ENCODE measurements around the gene STPG4.

STPG4 gene

DNA sequence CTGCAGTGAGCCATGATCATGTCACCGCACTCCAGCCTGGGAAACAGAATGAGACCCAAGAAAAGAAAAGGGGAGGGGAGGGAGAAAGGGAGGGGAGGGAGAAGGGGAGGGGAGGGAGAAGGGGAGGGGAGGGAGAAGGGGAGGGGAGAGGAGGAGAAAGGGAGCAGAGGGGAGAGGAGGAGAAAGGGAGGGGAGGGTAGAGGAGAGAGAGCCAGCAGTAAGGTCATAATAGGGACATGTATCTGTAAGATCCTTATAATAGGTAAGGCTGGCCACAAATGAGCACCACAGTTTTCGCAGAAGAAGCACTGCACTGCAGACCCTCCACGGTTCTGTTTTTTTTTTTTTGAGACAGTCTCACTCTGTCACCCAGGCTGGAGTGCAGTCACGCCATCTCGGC is 62.6 kb downstream of the STPG4 start:
- in situ Hi-C loops (cut with HindIII; ENCODE audit: low sequenced_read_pairs), result no loop called here

DNA sequence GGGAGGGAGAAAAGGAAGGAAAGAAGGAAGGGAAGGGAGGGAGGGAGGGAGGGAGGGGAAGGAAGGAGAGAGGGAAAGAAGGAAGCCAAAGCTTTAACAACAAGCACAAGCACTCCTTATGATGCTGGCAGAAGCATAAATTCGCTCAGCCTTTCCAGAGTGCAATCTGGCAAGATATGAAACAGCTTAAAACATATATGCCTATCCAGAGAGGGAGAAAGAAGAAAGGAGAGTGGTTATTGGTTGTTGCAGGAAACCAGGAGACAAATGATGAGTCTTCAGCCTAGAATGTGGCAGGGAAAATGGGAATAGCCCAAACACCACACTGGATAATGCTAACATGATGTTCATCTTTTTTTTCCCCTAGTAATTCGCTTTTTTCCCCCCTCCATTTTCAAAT is 64.0 kb downstream of the STPG4 start:
- in situ Hi-C loops (cut with HindIII; ENCODE audit: low sequenced_read_pairs), result no loop called here

DNA sequence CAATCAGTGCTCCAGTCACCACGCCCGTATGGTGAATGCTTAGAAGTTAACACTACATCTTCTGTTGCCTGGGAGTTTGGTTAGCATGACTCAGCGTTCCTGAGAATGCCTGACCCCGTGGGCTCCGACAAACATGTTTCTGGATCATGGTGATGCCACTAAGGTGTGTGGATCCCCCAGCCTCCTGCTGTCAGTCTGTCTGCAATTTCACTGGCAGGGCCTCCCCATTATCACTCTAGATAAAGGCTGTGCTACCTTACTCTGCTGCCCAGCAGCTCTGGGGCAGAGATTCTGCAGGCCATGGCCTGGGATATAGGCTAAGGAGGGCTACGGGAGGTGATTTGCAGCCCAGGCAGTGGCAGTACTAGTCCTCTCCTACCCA is 66.0 kb downstream of the STPG4 start:
- in situ Hi-C loops (cut with HindIII; ENCODE audit: low sequenced_read_pairs), result no loop called here

DNA sequence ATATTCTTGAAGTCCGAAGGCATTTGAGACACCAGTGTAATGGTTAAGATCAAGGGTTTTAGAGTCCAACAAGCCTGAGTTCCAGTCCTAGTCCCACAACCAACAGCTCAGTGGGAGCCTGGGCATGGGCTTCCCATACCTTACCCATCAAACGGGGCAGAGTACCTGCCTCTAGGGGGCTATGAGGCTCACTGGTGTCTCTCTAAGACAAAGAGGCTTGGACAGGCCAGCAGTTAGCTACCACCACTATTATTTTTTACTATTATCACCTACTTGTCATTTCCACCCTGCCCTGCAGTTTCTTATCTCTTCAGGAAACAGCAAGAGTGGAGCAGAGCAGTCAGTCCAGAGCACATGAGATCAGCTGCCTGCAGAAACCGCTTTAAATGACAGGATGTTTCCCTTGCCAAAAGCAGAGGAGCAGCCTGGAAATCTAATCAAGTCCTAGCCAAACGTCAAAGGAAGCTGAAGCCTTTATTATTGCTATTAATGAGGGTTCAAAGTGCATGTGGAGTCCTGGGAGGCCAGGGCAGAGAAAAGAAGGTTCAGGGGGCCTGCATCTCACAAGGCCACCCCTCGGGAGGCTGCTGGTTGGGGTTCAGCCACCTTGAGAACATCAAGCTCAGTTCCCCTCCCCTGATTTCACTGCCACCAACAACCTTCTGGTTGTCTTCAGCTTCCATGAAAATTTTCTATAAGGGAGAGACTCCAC is 66.6 kb downstream of the STPG4 start:
- in situ Hi-C loops (cut with HindIII; ENCODE audit: low sequenced_read_pairs), result no loop called here

DNA sequence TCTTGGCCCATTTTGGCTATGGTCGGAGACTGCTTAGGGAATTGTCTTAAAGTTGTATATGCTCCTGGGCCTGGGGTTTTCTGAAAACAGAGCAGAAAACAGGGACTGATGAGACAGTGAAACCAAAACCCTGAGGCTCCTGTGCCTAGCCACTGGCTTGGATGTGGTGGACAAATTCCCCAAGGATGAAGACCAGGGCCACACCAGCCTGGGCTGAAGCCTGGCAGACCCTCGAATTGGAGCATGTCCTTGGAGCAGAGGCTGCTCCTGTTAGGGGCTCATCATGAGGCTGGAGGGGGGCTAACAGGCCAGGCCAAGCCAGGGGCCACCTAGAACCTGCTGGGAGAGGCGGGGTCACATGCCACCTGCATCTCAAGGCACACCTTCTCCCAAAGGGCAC is 68.1 kb downstream of the STPG4 start:
- in situ Hi-C loops (cut with HindIII; ENCODE audit: low sequenced_read_pairs), result no loop called here

DNA sequence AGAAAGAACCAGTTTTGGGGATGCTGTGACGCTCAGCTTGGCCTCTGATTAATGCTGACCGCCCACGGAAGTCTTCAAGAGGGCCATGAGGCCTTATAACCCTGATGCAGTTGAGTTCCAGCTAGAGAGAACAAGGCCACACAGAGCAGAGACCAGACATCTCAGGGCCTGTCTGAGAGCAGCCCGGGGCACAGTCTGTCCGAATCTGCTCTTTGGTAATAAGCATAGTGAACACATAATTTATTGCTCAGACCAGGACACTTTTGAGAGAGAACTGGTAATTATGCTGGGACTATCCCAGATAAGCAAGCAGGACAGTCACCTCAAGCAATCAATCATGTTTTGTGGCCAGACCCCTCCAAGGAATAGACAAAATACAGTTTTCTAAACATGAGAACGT is 68.5 kb downstream of the STPG4 start:
- in situ Hi-C loops (cut with HindIII; ENCODE audit: low sequenced_read_pairs), result no loop called here

DNA sequence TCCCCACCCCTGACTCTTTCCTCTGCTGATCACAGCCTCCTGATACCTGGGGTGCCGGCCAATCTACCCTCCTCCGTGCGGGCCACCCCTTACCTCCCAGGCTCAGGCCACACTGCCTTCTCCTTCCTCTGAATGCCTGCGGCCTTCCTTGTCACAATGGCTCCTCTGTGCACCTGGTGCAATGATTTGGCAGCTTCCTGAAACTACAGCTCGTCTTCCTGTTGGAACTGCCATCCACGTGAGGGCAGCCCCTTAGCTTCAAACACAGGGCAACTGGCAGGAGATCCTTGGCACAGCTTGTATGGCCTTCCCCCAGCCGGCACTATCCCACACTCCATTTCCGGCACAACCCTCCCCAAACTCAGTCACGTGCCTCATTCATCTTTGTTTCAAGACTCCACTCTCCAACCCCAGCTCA is 69.0 kb downstream of the STPG4 start:
- in situ Hi-C loops (cut with HindIII; ENCODE audit: low sequenced_read_pairs), result no loop called here

DNA sequence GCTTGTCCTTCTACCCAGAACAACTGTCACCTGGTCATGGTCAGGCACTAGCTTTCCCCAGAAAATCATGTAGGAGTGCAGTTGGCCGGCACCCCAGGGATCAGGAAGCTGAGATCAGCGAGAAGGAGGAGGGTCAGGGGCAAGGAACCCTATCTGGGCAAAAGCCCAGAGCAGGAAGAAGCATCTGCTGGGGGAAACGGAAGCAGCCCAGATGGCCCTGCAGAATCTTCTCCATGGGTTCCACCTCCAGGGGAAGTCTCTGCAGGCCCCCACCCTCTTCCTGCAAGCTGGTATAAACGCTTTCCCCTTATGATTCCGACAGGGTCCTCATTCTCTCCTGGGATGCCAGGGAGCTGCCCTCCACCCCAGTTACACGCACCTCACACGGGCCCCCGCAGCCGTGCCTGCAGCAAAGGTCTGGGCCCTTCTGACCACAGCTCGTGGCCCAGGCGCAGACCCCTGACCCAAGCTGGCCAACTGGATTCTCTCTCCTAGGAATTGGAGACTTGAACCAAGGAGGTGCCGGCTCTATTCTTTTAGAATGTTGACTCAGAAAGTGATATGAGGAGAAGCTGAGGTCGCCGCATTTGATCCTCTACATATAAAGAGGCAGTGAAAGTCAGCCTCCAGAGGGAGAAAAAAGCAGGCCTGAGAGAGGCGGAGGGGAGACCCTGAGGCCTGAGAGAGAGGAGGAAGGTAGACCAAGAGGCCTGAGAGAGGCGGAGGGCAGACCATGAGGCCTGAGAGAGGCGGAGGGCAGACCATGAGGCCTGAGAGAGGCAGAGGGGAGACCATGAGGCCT is 71.0 kb downstream of the STPG4 start:
- in situ Hi-C loops (cut with HindIII; ENCODE audit: low sequenced_read_pairs), result no loop called here

DNA sequence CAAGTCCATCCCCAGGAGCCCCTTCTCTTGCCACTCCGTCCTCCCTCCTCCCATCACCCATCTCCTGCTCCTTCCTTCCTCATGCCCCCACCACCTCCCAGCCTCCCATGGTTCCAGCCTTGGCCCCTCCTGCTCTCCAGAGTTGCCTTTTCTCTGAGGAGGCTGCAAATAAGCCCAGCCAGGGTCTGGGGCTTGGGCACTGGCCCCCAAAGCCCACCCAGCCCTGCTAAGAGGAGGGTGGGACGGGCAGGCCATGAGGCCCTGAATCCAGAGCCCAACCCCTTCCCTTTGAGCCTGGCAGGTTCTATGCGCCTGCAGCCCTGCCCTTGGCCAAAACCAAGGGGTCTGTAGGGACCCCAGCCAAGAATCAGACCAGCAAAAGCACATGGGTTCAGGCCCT is 71.6 kb downstream of the STPG4 start:
- in situ Hi-C loops (cut with HindIII; ENCODE audit: low sequenced_read_pairs), result no loop called here

DNA sequence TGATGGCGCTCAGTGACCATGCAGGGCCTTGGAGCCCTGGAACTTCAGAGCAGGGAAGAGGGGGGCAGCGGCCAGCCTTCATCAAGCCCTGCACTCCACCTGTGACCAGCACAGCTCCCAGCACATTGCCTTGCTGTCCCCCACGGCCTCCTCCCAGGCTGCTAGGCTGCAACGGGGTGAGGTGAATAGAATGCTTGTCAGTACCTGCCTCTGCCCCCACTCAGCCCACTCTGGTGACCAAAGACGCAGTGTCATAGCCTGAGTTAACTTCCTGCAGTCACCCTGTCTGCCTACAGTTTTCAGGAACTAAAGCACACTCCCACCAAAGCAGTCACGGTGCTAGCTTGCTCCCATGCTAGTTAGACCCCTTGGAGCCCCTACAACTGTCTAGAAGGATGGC is 72.1 kb downstream of the STPG4 start:
- in situ Hi-C loops (cut with HindIII; ENCODE audit: low sequenced_read_pairs), result no loop called here

DNA sequence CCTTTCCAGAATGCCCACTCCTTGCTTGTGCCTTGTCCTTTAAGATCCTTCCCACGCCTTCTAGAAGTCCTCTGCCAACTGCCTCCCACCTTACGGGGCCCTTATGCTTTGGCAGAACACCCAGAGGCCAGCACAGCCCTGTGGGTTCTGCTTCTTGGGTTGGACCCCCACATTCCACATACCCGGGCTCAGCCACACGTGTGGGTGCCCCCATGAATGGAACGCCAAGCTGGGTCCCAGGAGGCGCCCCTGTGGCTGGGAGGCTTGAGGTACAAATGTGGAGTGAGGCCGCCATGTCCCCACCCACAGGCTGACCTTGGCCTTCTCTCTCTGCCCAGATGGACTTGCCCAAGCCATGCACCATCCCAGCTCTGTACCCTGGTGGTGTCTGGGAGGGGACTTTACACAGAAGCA is 74.2 kb downstream of the STPG4 start:
- in situ Hi-C loops (cut with HindIII; ENCODE audit: low sequenced_read_pairs), result no loop called here

DNA sequence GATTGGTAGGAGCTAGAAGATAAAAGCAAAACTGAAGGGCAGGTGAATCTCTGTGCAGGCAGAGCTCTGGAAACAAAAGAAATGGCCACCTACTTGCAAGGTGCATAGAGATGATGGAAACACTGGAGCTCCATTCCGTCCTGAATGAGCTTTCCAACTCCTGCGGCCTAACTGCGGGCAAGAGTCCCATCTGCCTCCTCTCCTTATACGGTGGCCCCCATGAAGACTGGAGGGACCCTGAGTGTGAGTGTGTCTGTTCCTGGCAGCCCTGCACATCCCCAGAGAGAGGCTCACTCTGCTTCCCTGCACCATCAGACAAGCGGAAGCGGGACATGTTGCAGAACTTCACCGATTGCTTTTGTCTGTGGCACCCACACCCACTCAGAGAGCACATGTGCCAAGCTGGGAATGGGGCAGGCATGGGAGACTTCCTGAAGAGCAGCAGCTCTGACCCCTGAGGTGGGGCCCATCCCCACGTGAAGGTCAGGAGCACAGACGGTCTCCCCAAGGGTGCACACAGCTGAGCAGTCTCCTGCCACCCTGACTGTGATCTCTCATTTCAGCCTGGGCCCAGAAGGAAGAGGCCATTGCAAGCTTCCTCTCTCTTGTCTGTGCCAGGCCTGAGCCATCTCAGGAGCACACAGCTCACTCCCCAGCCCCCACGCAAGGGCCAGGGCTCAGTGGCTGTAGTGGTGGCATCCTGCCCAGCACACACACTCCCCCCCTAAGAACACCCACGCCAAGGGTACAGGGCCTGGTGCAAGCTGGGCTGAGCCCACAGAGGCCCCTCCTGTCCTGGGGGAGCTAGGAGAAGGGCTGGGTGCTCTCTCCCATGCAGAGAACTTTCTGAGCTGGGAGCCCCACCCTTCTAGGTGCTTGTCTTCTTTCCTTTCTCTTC is 75.3 kb downstream of the STPG4 start:
- in situ Hi-C loops (cut with HindIII; ENCODE audit: low sequenced_read_pairs), result no loop called here

DNA sequence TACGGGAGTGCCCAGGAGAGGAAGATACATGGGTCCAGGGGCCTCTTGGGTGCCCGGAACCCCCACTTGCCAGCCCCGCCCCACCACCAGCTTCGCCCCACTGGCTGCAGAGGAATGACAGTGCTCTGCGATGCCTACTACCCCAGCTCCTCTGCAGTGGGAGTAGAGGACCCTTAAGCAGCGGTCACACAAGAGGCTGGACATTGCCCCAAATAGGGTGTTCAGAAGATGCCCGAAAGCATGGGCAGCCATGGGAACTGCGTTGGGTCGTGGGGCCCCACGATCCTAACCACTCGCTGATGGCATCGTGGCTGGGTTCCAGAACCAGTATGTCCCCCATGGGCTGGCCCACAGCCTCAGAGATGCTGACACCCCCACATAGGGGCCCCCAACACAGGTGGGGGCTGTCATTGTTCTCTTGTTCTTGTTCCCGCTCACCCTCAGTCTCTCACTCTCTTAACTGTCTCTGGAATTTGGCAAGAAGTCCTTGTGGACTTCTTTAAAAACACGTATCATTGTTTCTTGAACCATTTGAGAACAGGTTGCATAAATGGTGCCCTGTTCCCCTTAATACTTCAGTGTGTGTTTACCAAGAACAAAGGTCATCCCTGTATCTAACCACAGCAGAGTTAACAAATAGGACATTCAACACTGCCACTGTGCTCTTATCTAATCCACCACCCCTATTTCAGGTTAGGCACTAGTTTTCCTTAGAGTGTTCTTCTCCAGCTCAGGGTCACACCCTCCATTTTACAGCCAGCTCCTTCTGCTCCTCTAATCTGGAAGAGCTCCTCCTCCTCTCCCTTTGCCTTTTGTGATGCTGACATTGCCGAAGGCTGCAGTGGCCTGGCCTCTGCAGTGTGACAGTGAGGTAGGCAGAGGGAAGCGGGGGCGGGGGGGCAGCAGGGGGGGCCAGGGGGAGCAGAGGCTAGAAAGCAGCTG is 76.3 kb downstream of the STPG4 start:
- in situ Hi-C loops (cut with HindIII; ENCODE audit: low sequenced_read_pairs), result no loop called here

DNA sequence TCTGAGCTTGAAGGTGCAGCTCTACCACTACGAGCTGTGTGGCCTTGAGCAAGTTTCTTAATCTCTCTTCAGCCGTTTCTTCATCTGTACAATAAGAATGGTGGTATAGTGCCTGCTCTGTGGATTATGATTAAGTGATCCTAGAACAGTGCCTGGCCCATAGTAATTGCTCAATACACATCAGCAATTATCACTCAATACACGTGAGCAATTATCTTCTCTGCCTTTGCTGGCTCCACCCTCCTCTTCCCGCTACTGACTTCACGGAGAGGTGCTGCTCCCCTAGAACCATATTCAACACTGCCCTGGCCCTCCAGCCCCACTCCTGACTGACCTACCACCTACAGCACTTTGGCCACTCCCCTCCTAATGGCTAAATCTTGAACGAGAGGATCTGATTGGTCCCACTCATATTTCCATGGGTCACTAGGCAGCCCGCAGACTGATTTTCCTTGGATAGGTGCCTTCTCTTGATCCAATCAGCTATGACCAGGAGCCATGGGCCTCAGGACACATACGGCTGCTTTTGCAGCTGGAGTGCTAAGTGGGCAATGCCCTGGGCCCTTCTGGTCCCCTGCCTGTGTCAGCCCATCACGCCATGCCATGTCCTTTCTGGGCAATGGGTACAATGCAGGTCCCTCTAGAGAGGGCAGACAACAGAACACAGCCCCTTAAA is 77.5 kb downstream of the STPG4 start:
- in situ Hi-C loops (cut with HindIII; ENCODE audit: low sequenced_read_pairs), result no loop called here

DNA sequence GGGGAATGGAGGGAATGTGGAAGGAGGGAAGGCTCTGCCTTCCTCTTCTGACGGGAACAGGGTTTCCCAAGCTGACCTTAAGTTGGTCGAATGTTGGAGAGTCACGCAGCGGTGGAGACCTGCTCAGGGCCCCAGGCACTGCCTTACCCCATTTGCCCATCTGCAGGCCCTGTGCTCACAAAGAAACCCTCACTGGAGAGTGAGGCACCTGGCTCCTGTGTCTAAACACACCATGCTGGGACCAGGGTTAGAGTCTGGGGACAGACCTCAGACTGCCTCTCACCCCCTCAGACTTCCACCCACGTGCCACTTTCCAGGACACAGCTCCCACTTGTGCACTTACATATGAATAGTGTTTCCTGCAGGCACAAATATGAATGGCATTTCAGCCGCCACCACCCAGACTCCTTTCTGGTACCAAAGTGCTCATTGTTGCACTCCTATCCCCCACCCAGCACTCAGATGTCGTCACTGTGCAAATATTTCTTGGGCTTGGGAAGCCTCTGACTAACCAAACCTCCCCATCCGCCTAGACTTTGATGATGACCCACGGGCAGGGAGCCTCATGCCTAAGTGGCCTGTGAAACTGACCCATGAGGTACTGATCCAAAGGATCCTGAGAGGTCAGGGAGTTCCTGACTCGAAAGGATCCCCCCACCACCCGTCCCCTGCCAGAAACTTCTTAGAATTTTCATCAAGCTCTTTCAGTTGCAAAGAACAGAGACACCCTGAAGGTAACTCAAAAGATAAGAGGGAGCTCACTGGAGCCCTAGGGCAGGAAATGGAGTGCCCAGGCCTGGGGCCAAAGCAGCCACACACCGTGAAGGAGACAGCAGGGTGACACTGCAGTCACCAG is 78.3 kb downstream of the STPG4 start:
- in situ Hi-C loops (cut with HindIII; ENCODE audit: low sequenced_read_pairs), result no loop called here

DNA sequence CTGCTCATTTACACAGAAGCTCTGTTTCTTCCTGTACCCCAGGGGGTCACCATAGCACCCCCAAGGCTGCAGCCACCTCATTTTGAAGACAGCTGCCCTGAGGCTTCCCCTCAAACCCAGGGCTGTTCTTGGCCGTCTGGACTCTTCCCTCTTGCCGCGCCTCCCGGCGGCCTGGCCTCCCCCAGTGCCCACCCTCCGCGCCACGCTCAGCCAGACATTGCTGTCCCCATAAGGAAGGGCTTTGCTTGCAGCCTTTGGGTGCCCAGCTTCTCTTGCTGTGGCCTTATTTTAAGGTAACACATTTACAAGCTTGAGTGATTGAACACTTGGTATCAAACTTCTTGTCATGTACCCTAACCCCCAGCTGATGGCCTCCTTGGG is 79.0 kb downstream of the STPG4 start:
- in situ Hi-C loops (cut with HindIII; ENCODE audit: low sequenced_read_pairs), result no loop called here

DNA sequence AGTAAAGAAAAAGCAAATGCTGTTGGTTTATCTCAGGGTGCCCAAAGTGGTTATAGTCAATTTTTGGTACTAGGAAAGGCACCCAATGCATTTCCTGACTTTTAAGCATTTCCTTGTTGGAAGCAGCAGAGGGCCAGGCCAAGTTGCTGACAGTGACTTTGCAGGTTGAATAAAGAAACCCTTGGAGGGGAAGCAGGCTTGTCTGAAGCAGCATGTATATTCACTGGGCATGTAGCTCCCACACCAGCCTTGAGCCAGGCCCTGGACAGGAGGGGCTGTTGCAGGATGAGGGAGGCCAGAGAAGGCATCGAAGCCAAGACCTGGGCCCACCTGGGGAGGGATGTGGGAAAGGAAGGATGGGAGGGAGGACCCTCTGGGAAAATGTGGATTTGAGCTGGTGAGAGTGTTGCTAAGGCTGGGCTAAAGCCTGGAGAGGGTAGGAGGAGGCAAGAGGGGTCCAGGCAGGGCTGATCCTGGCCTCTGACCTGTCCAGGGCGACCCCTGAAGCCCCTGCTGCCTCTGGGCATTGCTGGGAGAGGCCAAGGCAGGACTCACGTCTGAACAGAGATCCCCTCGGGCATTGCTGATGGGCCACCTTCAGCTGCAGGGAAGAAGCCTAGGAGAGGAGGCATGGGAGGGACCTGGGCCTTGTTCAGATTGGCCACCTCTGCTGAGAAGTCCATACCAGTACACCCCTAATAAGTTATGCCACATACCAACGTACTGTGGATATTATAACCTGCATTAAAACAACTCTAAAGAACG is 79.6 kb downstream of the STPG4 start:
- in situ Hi-C loops (cut with HindIII; ENCODE audit: low sequenced_read_pairs), result no loop called here

DNA sequence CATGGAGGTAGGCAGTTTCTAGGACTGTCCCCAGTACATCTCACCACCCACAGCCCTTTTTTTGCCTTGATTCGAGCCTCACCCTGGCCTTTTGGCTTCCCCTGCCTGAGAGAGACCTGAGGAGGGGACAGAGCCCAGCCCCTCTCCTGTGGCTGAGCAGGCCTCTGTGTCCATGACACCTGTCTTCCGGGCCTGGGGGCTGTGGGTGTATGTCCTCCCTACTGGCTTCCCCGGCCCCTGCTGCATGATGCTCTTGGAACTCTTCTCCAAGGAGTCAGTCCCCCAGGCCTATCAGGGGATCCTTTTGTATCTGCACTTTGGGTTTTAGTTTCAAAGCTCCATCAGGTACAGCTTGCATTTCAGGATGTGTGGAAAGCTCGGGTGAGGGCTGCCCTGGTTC is 80.4 kb downstream of the STPG4 start:
- in situ Hi-C loops (cut with HindIII; ENCODE audit: low sequenced_read_pairs), result no loop called here
